AG04450 (cell line): ENCODE data around the gene RPL3. TPM values are rescaled to one million over a fixed set of nuclear protein-coding genes. Genes with fewer than 3 reads are reported as not detected.

Experiments used
- CTCF ChIA-PET: fragments of 300-600, 350-600 bp; formaldehyde crosslinking; extraction: SDS; loops from one replicate; lab custom pipeline; 2022; ENCODE audit warnings: antibody characterized with exemption, inconsistent platforms; lab: Charles Lee
- POLR2A ChIA-PET: fragments of 350-600 bp; formaldehyde crosslinking; extraction: SDS; loops from one replicate; lab custom pipeline; 2021; ENCODE audit warnings: antibody characterized with exemption, inconsistent platforms; lab: Yijun Ruan, JAX
- DNase-seq: peaks from one replicate; pipeline ENCODE4 v3.0.0-alpha.2; 2011; ENCODE audit warnings: low read depth, low spot score
- H3K27ac ChIP-seq: one replicate; pipeline ENCODE4 v1.5.1; 2012; ENCODE audit warnings: low read depth, low read length, control low read depth
- H3K27me3 ChIP-seq: one replicate; pipeline ENCODE4 v1.6.0; 2012; ENCODE audit warnings: low read length; ENCODE audit not compliant: control insufficient read depth, insufficient read depth
- H3K4me3 ChIP-seq: 2 replicates; pipeline ENCODE4 v1.5.1; 2011; ENCODE audit warnings: mild to moderate bottlenecking, low read depth, low read length, control low read depth
- H3K9me3 ChIP-seq: 2 replicates; pipeline ENCODE4 v1.5.1; 2012; ENCODE audit warnings: low read length; ENCODE audit not compliant: control insufficient read depth, insufficient read depth
- CTCF ChIP-seq: IDR thresholded peaks from 2 replicates; pipeline ENCODE4 v1.5.1; 2011; ENCODE audit warnings: low read depth, low read length, control low read depth, inconsistent platforms
- polyA plus RNA-seq: library from polyadenylated mRNA; depleted of rRNA; stranded (reverse); fragments of >200 nt; gene quantifications from 2 replicates; pipeline ENCODE4 v1.2.3, GENCODE V29; 2011

Gene RPL3
- polyA plus RNA-seq, 1 experiment = 3,445 TPM

DNA sequence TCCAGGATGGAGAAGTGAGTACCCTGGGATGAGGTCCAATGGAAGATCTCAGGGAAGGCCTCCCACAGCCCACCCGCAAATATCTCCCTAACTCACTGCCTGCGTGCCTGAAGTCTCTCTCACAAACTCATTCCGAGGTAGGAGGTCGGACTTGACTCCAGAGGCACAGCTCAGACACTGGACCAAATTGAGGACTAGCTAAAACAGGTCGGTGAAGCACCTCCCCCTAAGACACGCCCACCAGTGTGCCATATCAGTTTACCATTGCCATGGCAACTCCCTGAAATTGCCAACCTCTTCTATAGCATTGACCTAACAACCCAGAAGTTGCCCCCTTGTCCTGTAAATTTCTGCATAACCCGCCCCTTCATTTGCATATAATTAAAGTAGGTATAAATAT lies 17.5 kb downstream of the RPL3 start:
- CTCF ChIA-PET = interaction anchor here (0.6 to 1.0 kb wide), 3 partner anchors 9 to 179 kb away, joined by 3 to 4 read pairs (median 3); no protein-coding TSS in a partner anchor
- Histone ChIP-seq H3K27ac (no peak overlapping the region), H3K4me3 (no peak overlapping the region), H3K9me3 (no peaks in the 10 kb centered on the region; the same call in 1 of the 2 replicates), H3K27me3 (no peaks in the 10 kb centered on the region)
- DNase-seq = no peak
- no peak for TF ChIP-seq CTCF
- POLR2A ChIA-PET = interaction anchor here (0.5 to 1.0 kb wide), 2 partner anchors 18 to 101 kb away, joined by 3 read pairs; no protein-coding TSS in a partner anchor

- Histone ChIP-seq H3K27ac (no peak overlapping the region), H3K4me3 (no peak overlapping the region), H3K9me3 (no peaks in the 10 kb centered on the region; the same call in 1 of the 2 replicates), H3K27me3 (no peaks in the 10 kb centered on the region)
- DNase-seq = no peak
- POLR2A ChIA-PET = interaction anchor here (1.0 kb wide), 1 partner anchor 19 kb away, joined by 3 read pairs; no protein-coding TSS in a partner anchor
- no peak for TF ChIP-seq CTCF
- CTCF ChIA-PET = no interaction called here
Measured at GRCh38 chr22:39301108-39301507, 18.3 kb downstream of the RPL3 start.

DNA sequence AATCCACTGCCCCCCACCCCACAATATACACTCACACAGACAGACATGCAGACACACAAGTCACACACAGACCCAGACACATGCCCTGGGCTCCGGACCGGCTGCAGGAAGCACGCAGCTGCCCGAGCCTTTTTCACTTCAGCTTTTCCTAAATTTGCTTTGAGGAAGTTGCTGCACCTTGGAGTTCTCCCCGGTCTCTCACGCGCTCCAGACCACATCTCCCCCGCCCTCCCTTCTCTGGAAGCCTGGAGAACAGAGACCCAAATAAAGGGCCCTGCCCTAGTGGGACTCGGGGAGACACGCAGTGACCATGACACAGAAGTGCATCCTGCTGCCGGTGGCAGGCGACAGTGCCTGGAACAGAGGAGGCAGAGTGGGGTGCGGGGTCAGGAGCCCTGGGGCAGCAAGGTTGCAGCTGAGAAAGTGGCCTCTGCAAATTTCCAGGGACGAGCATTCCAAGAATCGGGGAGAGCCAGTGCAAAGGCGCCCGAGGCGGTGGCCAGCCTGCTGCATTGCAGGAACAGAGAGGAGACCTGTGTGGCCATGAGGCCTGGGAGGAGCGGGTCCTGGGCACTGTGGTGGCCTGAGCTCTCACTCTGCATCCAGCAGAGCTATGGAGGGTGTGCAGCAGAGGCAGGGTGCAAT lies 19.1 kb downstream of the RPL3 start:
- Histone ChIP-seq H3K27ac (no peak overlapping the region), H3K4me3 (no peak overlapping the region), H3K27me3 (no peaks in the 10 kb centered on the region), H3K9me3 (no peaks in the 10 kb centered on the region; the same call in 1 of the 2 replicates)
- TF ChIP-seq CTCF = no peak
- CTCF ChIA-PET = no interaction called here
- POLR2A ChIA-PET = interaction anchor here (0.8 kb wide), 1 partner anchor 18 kb away, joined by 3 read pairs; no protein-coding TSS in a partner anchor
- DNase-seq = no peak

DNA sequence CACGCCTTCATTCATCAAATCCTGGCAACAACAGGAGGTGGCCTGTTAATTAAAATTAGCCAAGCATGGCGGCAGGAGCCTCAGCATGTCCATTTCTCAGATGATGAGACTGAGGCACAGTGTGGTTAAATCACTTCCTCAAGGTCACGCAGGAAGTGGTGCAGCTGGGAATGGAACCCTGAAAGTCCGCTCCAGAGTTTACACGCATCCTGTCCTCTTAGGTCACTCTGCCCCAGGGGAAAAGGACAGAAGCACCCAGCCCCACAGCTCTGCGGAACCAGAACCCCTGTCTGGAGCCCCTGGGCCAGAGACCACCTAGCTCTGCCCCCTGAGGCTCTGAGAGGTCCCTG lies 19.6 kb downstream of the RPL3 start:
- Histone ChIP-seq H3K4me3 (no peak overlapping the region), H3K9me3 (no peaks in the 10 kb centered on the region; the same call in 1 of the 2 replicates), H3K27me3 (no peaks in the 10 kb centered on the region), H3K27ac (no peak overlapping the region)
- no peak for TF ChIP-seq CTCF
- ChIA-PET CTCF (no interaction called here), POLR2A (interaction anchor here (0.8 kb wide), 1 partner anchor 19 kb away, joined by 3 read pairs; no protein-coding TSS in a partner anchor)
- no peak for DNase-seq
